ENCODE measurements around the gene JAKMIP2. TPM values are rescaled to one million over a fixed set of nuclear protein-coding genes. Genes with fewer than 3 reads are reported as not detected.
"Not testable (repeated sequence)": the region's sequence is repeated elsewhere in the genome, so short reads cannot be mapped to it uniquely, and the experiment has no call there.

Gene JAKMIP2
- total RNA-seq, 1 experiment from 2014 or later, result 6.4 TPM

DNA sequence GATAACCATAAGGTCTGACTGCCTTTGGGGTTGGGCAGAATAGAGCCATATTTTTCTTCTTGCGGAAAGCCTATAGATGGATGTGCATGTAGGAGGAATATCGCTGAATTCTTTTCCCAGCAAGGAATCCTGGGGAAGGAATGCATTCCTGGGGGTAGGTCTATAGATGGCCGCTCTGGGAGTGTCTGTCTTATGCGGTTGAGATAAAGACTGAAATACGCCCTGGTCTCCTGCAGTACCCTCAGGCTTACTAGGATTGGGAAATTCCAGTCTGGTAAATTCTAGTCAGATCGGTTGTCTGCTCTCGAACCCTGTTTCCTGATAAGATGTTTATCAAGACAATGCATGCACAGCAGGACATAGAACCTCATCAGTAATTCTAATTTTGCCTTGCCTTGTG, 202.1 kb downstream of the JAKMIP2 start:
- H3K23ac ChIP-seq (ENCODE audit: insufficient read length, low read depth, low read length); H4K20me1 ChIP-seq (ENCODE audit: control insufficient read depth, insufficient read depth, insufficient read length); H3K4me1 ChIP-seq (ENCODE audit: insufficient read depth, low read length); H3K18ac ChIP-seq (ENCODE audit: insufficient read length, low read depth, low read length); H3K23me2 ChIP-seq (ENCODE audit: insufficient read length, low read depth, low read length, poor library complexity, severe bottlenecking); H3K79me2 ChIP-seq (ENCODE audit: insufficient read depth, low read length); H3K56ac ChIP-seq (ENCODE audit: insufficient read length, low read depth, low read length); H3T11ph ChIP-seq (ENCODE audit: low read length); DNase-seq; H3K79me1 ChIP-seq (ENCODE audit: insufficient read depth, low read depth, low read length, poor library complexity, severe bottlenecking); H3K4ac ChIP-seq (ENCODE audit: low read depth, low read length); H4K5ac ChIP-seq (ENCODE audit: insufficient read length, low read depth, low read length); H3K27ac ChIP-seq (ENCODE audit: insufficient read length, low read depth, low read length); H3K9ac ChIP-seq (ENCODE audit: extremely low read depth, insufficient read length, low read length); H2AK5ac ChIP-seq (ENCODE audit: insufficient read length, low read length); H2BK12ac ChIP-seq (ENCODE audit: insufficient read length, low read depth, low read length); H3K27me3 ChIP-seq (ENCODE audit: insufficient read depth, low read length); H4K8ac ChIP-seq (replicated peaks; ENCODE audit: insufficient read length, low read depth, low read length); H2BK120ac ChIP-seq (ENCODE audit: low read depth, low read length, poor library complexity, severe bottlenecking); H3K9me3 ChIP-seq (ENCODE audit: control insufficient read depth, low read depth, low read length); H3K27me3 Mint-ChIP-seq (ENCODE audit: low read depth); H2BK5ac ChIP-seq (ENCODE audit: insufficient read length, low read length); H3K4me2 ChIP-seq (ENCODE audit: insufficient read depth, insufficient read length, low read length); H2BK15ac ChIP-seq (ENCODE audit: low read depth, low read length); H2AFZ ChIP-seq (ENCODE audit: low read length); H4K91ac ChIP-seq (ENCODE audit: insufficient read length, low read depth, low read length); H3K14ac ChIP-seq (ENCODE audit: insufficient read depth, low read length); H2BK20ac ChIP-seq (ENCODE audit: low read depth, low read length, poor library complexity, severe bottlenecking): not testable (repeated sequence)
- H3K27ac Mint-ChIP-seq, result peak overlapping the region in 2 of 3 experiments; percentile 39 to 65; a peak in 3 of 7 replicates
- WGBS (ENCODE audit: extremely low coverage, insufficient read length, low lambda C conversion rate), result no CpG with 5 or more reads among the region's 7 CpGs
- H3K4me3 Mint-ChIP-seq, result peak overlapping the region in 1 of 2 experiments; percentile 8; a peak in 1 of 5 replicates
- peaks cover 18 to 24% of the 10 kb centered on the region in 2 experiments for H3K9me3 Mint-ChIP-seq
- H3K36me3 Mint-ChIP-seq (ENCODE audit: insufficient read depth in 1 of 3, low read depth in 3 of 3), result peaks cover 36 to 69% (median 56%) of the 10 kb centered on the region in 3 experiments
- peaks cover 35 to 60% of the 10 kb centered on the region in 2 experiments for H3K4me1 Mint-ChIP-seq
